ENCODE data around the gene TSEN2.
"Not testable (repeated sequence)": the region's sequence is repeated elsewhere in the genome, so short reads cannot be mapped to it uniquely, and the experiment has no call there.

Gene TSEN2

GRCh38 chr3:12452361-12453330, 31.6 kb upstream of the TSEN2 start:
- DNase-seq, result no peak

- no peak for DNase-seq
Observed at GRCh38 chr3:12454076-12454815, 30.0 kb upstream of the TSEN2 start.

GRCh38 chr3:12454816-12455121, 29.5 kb upstream of the TSEN2 start:
- DNase-seq, result no peak

- DNase-seq, result no peak
Observed at GRCh38 chr3:12455740-12456139, 28.5 kb upstream of the TSEN2 start.

GRCh38 chr3:12456441-12456840, 27.8 kb upstream of the TSEN2 start:
- DNase-seq, result no peak

- DNase-seq, result not testable (repeated sequence)
Observed at GRCh38 chr3:12457380-12457779, 26.9 kb upstream of the TSEN2 start.

GRCh38 chr3:12458901-12459300, 25.4 kb upstream of the TSEN2 start:
- no peak for DNase-seq

- no peak for DNase-seq
Observed at GRCh38 chr3:12460127-12460526, 24.2 kb upstream of the TSEN2 start.

GRCh38 chr3:12461097-12461649, 23.1 kb upstream of the TSEN2 start:
- no peak for DNase-seq

GRCh38 chr3:12462159-12462947, 21.9 kb upstream of the TSEN2 start:
- no peak for DNase-seq

GRCh38 chr3:12463686-12464085, 20.6 kb upstream of the TSEN2 start:
- no peak for DNase-seq

GRCh38 chr3:12464181-12464580, 20.1 kb upstream of the TSEN2 start:
- no peak for DNase-seq

- DNase-seq, result no peak
Observed at GRCh38 chr3:12465151-12465835, 19.0 kb upstream of the TSEN2 start.

GRCh38 chr3:12465836-12466225, 18.4 kb upstream of the TSEN2 start:
- DNase-seq, result no peak

- DNase-seq, result no peak
Observed at GRCh38 chr3:12467746-12468145, 16.5 kb upstream of the TSEN2 start.

- DNase-seq, result no peak
Observed at GRCh38 chr3:12468276-12468675, 16.0 kb upstream of the TSEN2 start.

- DNase-seq, result no peak
Observed at GRCh38 chr3:12468757-12469156, 15.5 kb upstream of the TSEN2 start.

GRCh38 chr3:12469222-12469621, 15.1 kb upstream of the TSEN2 start:
- not testable (repeated sequence) for DNase-seq

GRCh38 chr3:12470111-12470510, 14.2 kb upstream of the TSEN2 start:
- DNase-seq, result no peak

- no peak for DNase-seq
Observed at GRCh38 chr3:12470680-12471079, 13.6 kb upstream of the TSEN2 start.

- no peak for DNase-seq
Observed at GRCh38 chr3:12471241-12471640, 13.0 kb upstream of the TSEN2 start.

GRCh38 chr3:12472000-12472610, 12.2 kb upstream of the TSEN2 start:
- no peak for DNase-seq
